Thymus (tissue), 11 donors: ENCODE data around the gene S100Z. TPM values are rescaled to one million over a fixed set of nuclear protein-coding genes. Genes with fewer than 3 reads are reported as not detected.
"Not testable (repeated sequence)": the region's sequence is repeated elsewhere in the genome, so short reads cannot be mapped to it uniquely, and the experiment has no call there.

Experiments used
- DNase-seq, 9 donors: peaks; one replicate each; pipeline ENCODE4 v3.0.0-alpha.2; 2013; ENCODE audit warnings: low spot score in 9 of 9, low read depth in 6 of 9, missing footprints in 1 of 9
- H3K27ac ChIP-seq, 2 donors: one replicate each; pipeline ENCODE4 v1.5.1; 2013; ENCODE audit warnings: control low read depth in 1 of 2, low read depth in 1 of 2, low read length in 1 of 2, mild to moderate bottlenecking in 1 of 2, moderate library complexity in 1 of 2
- H3K27me3 ChIP-seq, 2 donors: one replicate each; pipeline ENCODE4 v1.5.1; 2013; ENCODE audit warnings: low read length in 1 of 2; ENCODE audit not compliant: control insufficient read depth in 2 of 2, insufficient read depth in 1 of 2
- H3K36me3 ChIP-seq, 2 donors: one replicate each; pipeline ENCODE4 v1.5.1; 2013; ENCODE audit warnings: low read length in 1 of 2, mild to moderate bottlenecking in 1 of 2, moderate library complexity in 1 of 2; ENCODE audit not compliant: control insufficient read depth in 2 of 2, insufficient read depth in 2 of 2
- H3K4me1 ChIP-seq, 2 donors: one replicate each; pipeline ENCODE4 v1.5.1; 2013; ENCODE audit warnings: low read length in 2 of 2; ENCODE audit not compliant: control insufficient read depth in 2 of 2, insufficient read depth in 2 of 2
- H3K4me3 ChIP-seq, 2 donors: one replicate each; pipeline ENCODE4 v1.5.1; 2013; ENCODE audit warnings: low read length in 2 of 2, control low read depth in 1 of 2, mild to moderate bottlenecking in 1 of 2
- H3K9me3 ChIP-seq, 2 donors: one replicate each; pipeline ENCODE4 v1.5.1; 2013; ENCODE audit warnings: low read length in 1 of 2, mild to moderate bottlenecking in 1 of 2; ENCODE audit not compliant: control insufficient read depth in 2 of 2, insufficient read depth in 1 of 2
- WGBS: extraction: QIAGEN DNeasy Blood & Tissue Kit; methylation state at CpG from one replicate; pipeline ENCODE4 v1.1.7; 2013; 5-methylcytosine and 5-hydroxymethylcytosine counted together
- polyA plus RNA-seq: library from polyadenylated mRNA; stranded (reverse); fragments of 200-250 nt; gene quantifications from one replicate; pipeline ENCODE4 v1.2.3, GENCODE V29; 2013
- total RNA-seq: library from RNA; stranded (reverse); fragments of 120-200 nt; gene quantifications from one replicate; pipeline ENCODE4 v1.2.4, GENCODE V29; 2013
- donor health status: healthy.

S100Z gene
- total and polyA plus RNA-seq, 2 donors: 1.5 to 1.6 TPM

GRCh38 chr5:76820526-76820890 lies 29.3 kb upstream of the S100Z start:
- no peak overlapping the region for H3K27ac ChIP-seq
- no peaks in the 10 kb centered on the region for H3K9me3 ChIP-seq
- DNase-seq: no peak
- H3K4me1 ChIP-seq: peaks cover 6 to 13% of the 10 kb centered on the region in 2 donors
- no peaks in the 10 kb centered on the region for H3K36me3 ChIP-seq
- H3K27me3 ChIP-seq: peaks cover 36 to 38% of the 10 kb centered on the region in 2 donors
- WGBS: 66% methylated on average over 2 of the region's 2 CpGs
- H3K4me3 ChIP-seq: no peak overlapping the region

DNA sequence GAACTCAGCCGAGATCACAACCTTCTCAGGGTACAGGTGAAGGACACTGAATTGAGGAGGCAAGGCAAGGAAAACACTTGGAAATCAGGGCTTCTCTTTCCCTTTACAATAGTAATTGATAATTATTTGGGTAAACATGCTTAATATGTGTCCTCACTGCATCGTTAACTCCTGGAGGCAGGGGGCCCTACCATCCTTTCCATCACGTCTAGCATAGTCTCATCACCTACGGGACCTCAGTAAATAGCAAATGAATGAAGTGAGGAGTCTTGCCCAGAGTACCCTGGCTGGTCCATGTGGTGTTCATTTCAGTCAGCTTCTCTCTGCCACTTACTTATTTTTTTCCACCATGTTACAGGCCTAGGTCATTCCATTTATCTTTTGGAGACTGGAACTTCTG lies 28.7 kb upstream of the S100Z start:
- WGBS: 83% methylated on average over 4 of the region's 4 CpGs
- H3K27me3 ChIP-seq: peaks cover 36 to 38% of the 10 kb centered on the region in 2 donors
- no peak for DNase-seq
- peaks cover 6 to 13% of the 10 kb centered on the region in 2 donors for H3K4me1 ChIP-seq
- H3K27ac ChIP-seq: no peak overlapping the region
- H3K4me3 ChIP-seq: no peak overlapping the region
- no peaks in the 10 kb centered on the region for H3K36me3 ChIP-seq
- no peaks in the 10 kb centered on the region for H3K9me3 ChIP-seq

DNA sequence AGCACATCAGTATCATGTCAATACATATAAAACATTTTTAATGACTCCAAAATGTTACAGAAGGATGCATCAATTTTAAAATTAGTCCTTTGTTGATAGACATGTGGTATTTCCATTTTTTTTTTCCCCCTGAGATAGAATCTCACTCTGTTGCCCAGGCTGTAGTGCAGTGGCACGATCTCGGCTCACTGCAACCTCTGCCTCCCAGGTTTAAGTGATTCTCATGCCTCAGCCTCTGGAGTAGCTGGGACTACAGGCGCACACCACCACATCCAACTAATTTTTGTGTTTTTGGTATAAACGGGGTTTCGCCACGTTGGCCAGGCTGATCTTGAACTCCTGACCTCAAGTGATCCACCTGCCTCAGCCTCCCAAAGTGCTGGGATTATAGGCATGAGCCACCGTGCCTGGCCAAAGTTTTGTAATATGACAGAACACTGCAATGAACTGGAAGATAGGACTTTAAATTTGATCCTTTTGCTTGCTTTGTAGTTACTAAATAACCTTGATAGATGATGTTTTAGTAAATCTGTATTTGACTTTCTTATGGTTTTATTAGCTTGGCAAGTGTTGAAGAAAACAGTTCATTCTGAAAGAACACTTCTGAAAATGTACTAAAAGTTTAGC lies 27.6 kb upstream of the S100Z start:
- WGBS: 90% methylated on average over 7 of the region's 7 CpGs
- not testable (repeated sequence) for H3K4me3 ChIP-seq, H3K36me3 ChIP-seq, DNase-seq, H3K27ac ChIP-seq, H3K9me3 ChIP-seq
- Histone ChIP-seq H3K27me3 (peaks cover 34 to 36% of the 10 kb centered on the region in 2 donors), H3K4me1 (peaks cover 6 to 13% of the 10 kb centered on the region in 2 donors)

- not testable (repeated sequence) for H3K4me3 ChIP-seq, DNase-seq, H3K27ac ChIP-seq, H3K36me3 ChIP-seq, H3K4me1 ChIP-seq, H3K9me3 ChIP-seq, H3K27me3 ChIP-seq
Measured at GRCh38 chr5:76826416-76826815, 23.4 kb upstream of the S100Z start.

GRCh38 chr5:76831110-76831452 lies 18.7 kb upstream of the S100Z start:
- Histone ChIP-seq H3K9me3 (no peaks in the 10 kb centered on the region), H3K27me3 (no peaks in the 10 kb centered on the region), H3K36me3 (no peaks in the 10 kb centered on the region), H3K27ac (no peak overlapping the region), H3K4me3 (no peak overlapping the region), H3K4me1 (no peaks in the 10 kb centered on the region)
- no peak for DNase-seq
- 61% methylated on average over 2 of the region's 2 CpGs for WGBS

DNA sequence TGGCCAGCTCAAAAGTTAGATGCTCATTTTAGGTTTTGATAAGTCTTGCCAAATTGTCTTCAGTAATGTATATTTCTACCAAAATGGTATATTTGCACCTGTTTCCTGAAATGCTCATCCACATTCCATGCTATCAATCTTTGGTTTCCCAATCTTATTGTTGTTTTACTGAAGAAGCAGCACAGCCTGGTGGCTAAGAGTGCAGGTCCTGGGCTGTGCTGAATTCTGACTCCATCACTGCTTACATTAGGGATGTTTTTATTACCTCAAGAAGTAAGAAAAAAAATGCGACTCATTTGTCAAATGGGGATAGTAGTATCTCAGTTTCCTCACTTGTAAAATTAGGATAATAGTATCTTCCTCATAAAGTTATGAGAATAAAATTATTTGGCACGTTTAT lies 13.6 kb upstream of the S100Z start:
- DNase-seq: no peak
- Histone ChIP-seq H3K27ac (no peak overlapping the region), H3K9me3 (no peaks in the 10 kb centered on the region), H3K4me3 (no peak overlapping the region), H3K27me3 (no peaks in the 10 kb centered on the region), H3K36me3 (no peaks in the 10 kb centered on the region), H3K4me1 (no peaks in the 10 kb centered on the region)
- 98% methylated on average over 2 of the region's 2 CpGs for WGBS

GRCh38 chr5:76836585-76836984 lies 13.2 kb upstream of the S100Z start:
- no peaks in the 10 kb centered on the region for H3K27me3 ChIP-seq
- H3K36me3 ChIP-seq: no peaks in the 10 kb centered on the region
- H3K9me3 ChIP-seq: no peaks in the 10 kb centered on the region
- H3K27ac ChIP-seq: no peak overlapping the region
- H3K4me3 ChIP-seq: no peak overlapping the region
- 97% methylated on average over 4 of the region's 4 CpGs for WGBS
- DNase-seq: no peak
- no peaks in the 10 kb centered on the region for H3K4me1 ChIP-seq

DNA sequence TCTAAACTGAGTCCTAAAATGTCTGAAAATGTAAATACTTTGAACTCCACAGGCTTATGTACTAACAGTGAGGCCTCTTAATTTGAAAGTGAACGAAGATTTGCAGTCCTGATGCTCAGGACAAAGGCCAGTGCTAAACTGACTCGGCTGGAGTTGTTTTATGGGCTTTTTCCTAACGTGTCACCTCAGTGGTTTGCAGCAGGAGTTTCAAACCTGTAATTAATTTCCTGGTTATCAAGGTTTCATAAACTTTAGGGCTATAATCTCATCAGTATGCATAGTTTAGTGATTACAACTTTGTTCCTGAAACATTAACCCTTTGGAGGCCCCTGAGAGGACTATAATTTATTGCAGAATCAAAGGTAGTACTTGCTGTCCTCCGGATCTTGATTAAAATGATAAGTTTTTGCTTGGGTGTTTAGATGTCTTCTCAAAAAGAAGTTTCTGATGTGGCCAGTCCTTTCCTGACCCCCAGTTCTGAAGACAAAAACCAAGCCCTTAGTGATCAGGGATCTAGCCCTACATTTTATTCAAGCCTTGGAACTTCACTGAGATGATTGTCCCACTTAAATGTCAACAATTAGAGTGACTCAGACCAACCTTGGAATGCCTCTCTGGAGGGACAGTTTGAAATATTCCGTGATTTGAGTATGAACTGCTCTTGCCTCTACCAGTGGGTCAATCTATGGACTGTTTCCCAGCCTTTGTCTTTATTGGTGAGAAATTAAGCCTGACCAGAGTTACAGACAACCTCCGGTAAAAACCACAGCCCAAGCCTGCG lies 11.1 kb upstream of the S100Z start:
- WGBS: 69% methylated on average over 7 of the region's 7 CpGs
- H3K4me1 ChIP-seq: no peaks in the 10 kb centered on the region
- no peaks in the 10 kb centered on the region for H3K36me3 ChIP-seq
- H3K27ac ChIP-seq: no peak overlapping the region
- no peak for DNase-seq
- no peaks in the 10 kb centered on the region for H3K9me3 ChIP-seq
- no peak overlapping the region for H3K4me3 ChIP-seq
- no peaks in the 10 kb centered on the region for H3K27me3 ChIP-seq

- Histone ChIP-seq H3K9me3 (no peaks in the 10 kb centered on the region), H3K4me1 (no peaks in the 10 kb centered on the region), H3K4me3 (no peak overlapping the region), H3K27me3 (no peaks in the 10 kb centered on the region), H3K27ac (no peak overlapping the region), H3K36me3 (no peaks in the 10 kb centered on the region)
- WGBS: 90% methylated on average over 3 of the region's 3 CpGs
- DNase-seq: no peak
Measured at GRCh38 chr5:76841361-76841760, 8.5 kb upstream of the S100Z start.
